H9 (cell line): ENCODE data around the gene PTPRB. TPM values are rescaled to one million over a fixed set of nuclear protein-coding genes. Genes with fewer than 3 reads are reported as not detected.

Experiments used
- DNase-seq: peaks from one replicate; pipeline ENCODE4 v3.0.0-alpha.2; 2017
- H2AFZ ChIP-seq: one replicate; pipeline ENCODE4 v1.6.1; 2013; ENCODE audit warnings: mild to moderate bottlenecking, low read length, control low read depth, moderate library complexity
- H2AK5ac ChIP-seq: 2 replicates; pipeline ENCODE4 v1.6.1; 2013; ENCODE audit warnings: low read length, control low read depth, mixed read lengths; ENCODE audit not compliant: insufficient read length
- H2BK120ac ChIP-seq: one replicate; pipeline ENCODE4 v1.6.1; 2013; ENCODE audit warnings: low read depth, mild to moderate bottlenecking, low read length, control low read depth, inconsistent platforms; ENCODE audit not compliant: poor library complexity, severe bottlenecking
- H2BK12ac ChIP-seq: 2 replicates; pipeline ENCODE4 v1.6.1; 2013; ENCODE audit warnings: low read length, control low read depth, mixed read lengths, low read depth; ENCODE audit not compliant: insufficient read length
- H2BK15ac ChIP-seq: 2 replicates; pipeline ENCODE4 v1.6.1; 2013; ENCODE audit warnings: low read depth, low read length, control low read depth
- H2BK20ac ChIP-seq: one replicate; pipeline ENCODE4 v1.6.1; 2013; ENCODE audit warnings: low read depth, mild to moderate bottlenecking, low read length, control low read depth, inconsistent platforms; ENCODE audit not compliant: poor library complexity, severe bottlenecking
- H2BK5ac ChIP-seq: 2 replicates; pipeline ENCODE4 v1.6.1; 2013; ENCODE audit warnings: low read length, control low read depth, mixed read lengths; ENCODE audit not compliant: insufficient read length
- H3K14ac ChIP-seq: 2 replicates; pipeline ENCODE4 v1.6.1; 2013; ENCODE audit warnings: low read length, control low read depth; ENCODE audit not compliant: insufficient read depth
- H3K18ac ChIP-seq: 2 replicates; pipeline ENCODE4 v1.6.1; 2013; ENCODE audit warnings: low read depth, mild to moderate bottlenecking, mixed read lengths, low read length, control low read depth; ENCODE audit not compliant: insufficient read length
- H3K23ac ChIP-seq: 2 replicates; pipeline ENCODE4 v1.6.1; 2013; ENCODE audit warnings: low read length, control low read depth, mixed read lengths, low read depth; ENCODE audit not compliant: insufficient read length
- H3K23me2 ChIP-seq: 2 replicates; pipeline ENCODE4 v1.6.1; 2013; ENCODE audit warnings: low read depth, mild to moderate bottlenecking, mixed read lengths, low read length, control low read depth; ENCODE audit not compliant: insufficient read length, poor library complexity, severe bottlenecking
- H3K27ac ChIP-seq: 2 replicates; pipeline ENCODE4 v1.5.1; 2013; ENCODE audit warnings: low read length, control low read depth, mixed read lengths, low read depth; ENCODE audit not compliant: insufficient read length
- H3K27me3 ChIP-seq: 2 replicates; pipeline ENCODE4 v1.6.1; 2013; ENCODE audit warnings: low read length, control low read depth, inconsistent platforms; ENCODE audit not compliant: insufficient read depth
- H3K4ac ChIP-seq: 2 replicates; pipeline ENCODE4 v1.6.1; 2013; ENCODE audit warnings: low read depth, mild to moderate bottlenecking, control low read depth, inconsistent platforms, low read length, moderate library complexity
- H3K4me1 ChIP-seq: 2 replicates; pipeline ENCODE4 v1.6.1; 2013; ENCODE audit warnings: low read length, control low read depth, inconsistent platforms; ENCODE audit not compliant: insufficient read depth
- H3K4me2 ChIP-seq: 2 replicates; pipeline ENCODE4 v1.6.1; 2013; ENCODE audit warnings: low read length, control low read depth, mixed read lengths; ENCODE audit not compliant: insufficient read length, insufficient read depth
- H3K56ac ChIP-seq: 2 replicates; pipeline ENCODE4 v1.6.1; 2013; ENCODE audit warnings: low read depth, mild to moderate bottlenecking, mixed read lengths, low read length, control low read depth; ENCODE audit not compliant: insufficient read length
- H3K79me1 ChIP-seq: 2 replicates; pipeline ENCODE4 v1.6.1; 2013; ENCODE audit warnings: low read depth, mild to moderate bottlenecking, moderate library complexity, low read length, control low read depth, inconsistent platforms; ENCODE audit not compliant: insufficient read depth, poor library complexity, severe bottlenecking
- H3K79me2 ChIP-seq: 2 replicates; pipeline ENCODE4 v1.6.1; 2013; ENCODE audit warnings: low read length, control low read depth, inconsistent platforms; ENCODE audit not compliant: insufficient read depth
- H3K9ac ChIP-seq: 2 replicates; pipeline ENCODE4 v1.6.1; 2013; ENCODE audit warnings: low read length, control low read depth, mixed read lengths; ENCODE audit not compliant: insufficient read length; ENCODE audit errors: extremely low read depth
- H3K9me3 ChIP-seq: one replicate; pipeline ENCODE4 v1.6.1; 2013; ENCODE audit warnings: low read depth, low read length, inconsistent platforms; ENCODE audit not compliant: control insufficient read depth
- H3T11ph ChIP-seq: one replicate; pipeline ENCODE4 v1.6.1; 2013; ENCODE audit warnings: mild to moderate bottlenecking, low read length, control low read depth, inconsistent platforms
- H4K20me1 ChIP-seq: one replicate; pipeline ENCODE4 v1.6.1; 2013; ENCODE audit not compliant: control insufficient read depth, insufficient read length, insufficient read depth
- H4K5ac ChIP-seq: 2 replicates; pipeline ENCODE4 v1.6.1; 2013; ENCODE audit warnings: low read depth, mild to moderate bottlenecking, mixed read lengths, low read length, control low read depth; ENCODE audit not compliant: insufficient read length
- H4K8ac ChIP-seq: replicated peaks from 2 replicates; pipeline ENCODE4 v1.6.1; 2013; ENCODE audit warnings: low read length, control low read depth, mixed read lengths, low read depth; ENCODE audit not compliant: insufficient read length
- H4K91ac ChIP-seq: 2 replicates; pipeline ENCODE4 v1.6.1; 2013; ENCODE audit warnings: low read depth, mild to moderate bottlenecking, moderate library complexity, mixed read lengths, low read length, control low read depth; ENCODE audit not compliant: insufficient read length
- H3K27ac Mint-ChIP-seq, 3 experiments: 2 replicates in 2 of 3; 3 replicates in 1 of 3; pipeline ENCODE4 v1.8.0; 2020 to 2021; ENCODE audit warnings: mixed read lengths in 3 of 3, mild to moderate bottlenecking in 1 of 3, moderate library complexity in 1 of 3
- H3K27me3 Mint-ChIP-seq: 2 replicates; pipeline ENCODE4 v1.8.0; 2021; ENCODE audit warnings: low read depth, mild to moderate bottlenecking, moderate library complexity, mixed read lengths
- H3K36me3 Mint-ChIP-seq, 3 experiments: 2 replicates in 2 of 3; 3 replicates in 1 of 3; pipeline ENCODE4 v1.8.0; 2020 to 2021; ENCODE audit warnings: low read depth in 3 of 3, mixed read lengths in 3 of 3; ENCODE audit not compliant: insufficient read depth in 1 of 3
- H3K4me1 Mint-ChIP-seq, 2 experiments: 2 replicates each; pipeline ENCODE4 v1.8.0; 2020; ENCODE audit warnings: mixed read lengths in 2 of 2
- H3K4me3 Mint-ChIP-seq, 2 experiments: 2 replicates in 1 of 2; 3 replicates in 1 of 2; pipeline ENCODE4 v1.8.0; 2020 to 2021; ENCODE audit warnings: mild to moderate bottlenecking in 2 of 2, mixed read lengths in 2 of 2, moderate library complexity in 1 of 2
- H3K9me3 Mint-ChIP-seq, 2 experiments: 2 replicates in 1 of 2; 3 replicates in 1 of 2; pipeline ENCODE4 v1.8.0; 2020; ENCODE audit warnings: mild to moderate bottlenecking in 2 of 2, mixed read lengths in 2 of 2, moderate library complexity in 1 of 2
- WGBS: extraction: QIAGEN DNeasy Blood & Tissue Kit; methylation state at CpG from one replicate; pipeline ENCODE4 v1.1.7; 2013; ENCODE audit warnings: missing lambda C conversion rate, low lambda C conversion rate, mixed read lengths; ENCODE audit not compliant: insufficient read length; ENCODE audit errors: extremely low coverage; 5-methylcytosine and 5-hydroxymethylcytosine counted together
- total RNA-seq: library from RNA; stranded (reverse); gene quantifications from 2 replicates; pipeline ENCODE4 v1.2.1, GENCODE V29; 2021
- TF ChIP-seq, protein P1 (sequence below): fragments of 200-600 bp; sonication (generic); conservative IDR thresholded peaks from 3 replicates; pipeline ENCODE4 v1.8.0; 2021; ENCODE audit warnings: antibody characterized with exemption, mild to moderate bottlenecking

Gene PTPRB
- total RNA-seq, 1 experiment from 2014 or later: 1.4 TPM

DNA sequence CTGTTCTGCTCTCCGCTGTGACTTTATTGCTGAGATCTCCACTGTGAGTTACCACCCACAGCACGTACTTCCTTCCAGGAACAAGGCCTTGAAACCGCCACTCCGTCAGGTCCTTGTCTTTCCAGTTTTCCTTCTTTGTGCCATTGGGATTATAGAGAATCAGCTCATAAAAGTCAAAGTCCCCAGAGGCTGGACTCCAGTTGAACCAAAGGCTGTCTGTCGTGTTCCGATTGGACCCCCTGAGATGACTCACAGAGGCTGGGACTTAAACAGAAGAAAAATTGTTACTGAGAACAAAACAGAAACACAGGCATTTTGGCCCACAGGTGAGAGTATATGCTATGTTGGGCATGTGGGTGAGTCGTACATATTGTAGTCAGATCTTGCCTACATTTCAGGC lies 76.6 kb downstream of the PTPRB start:
- Histone ChIP-seq H2BK12ac (no peak overlapping the region), H3K9ac (no peak overlapping the region), H3K56ac (no peak overlapping the region), H3K14ac (no peak overlapping the region), H2AK5ac (no peak overlapping the region), H2BK5ac (no peak overlapping the region), H4K20me1 (no peaks in the 10 kb centered on the region), H3K27ac (no peak overlapping the region), H2BK20ac (no peak overlapping the region), H3K23me2 (no peaks in the 10 kb centered on the region), H3K4ac (no peak overlapping the region), H3K4me1 (no peaks in the 10 kb centered on the region), H3K27me3 (no peaks in the 10 kb centered on the region), H3K9me3 (no peaks in the 10 kb centered on the region), H4K5ac (no peak overlapping the region), H3K79me2 (no peaks in the 10 kb centered on the region), H2BK15ac (no peak overlapping the region), H3K79me1 (no peaks in the 10 kb centered on the region), H4K8ac (no peak overlapping the region), H2BK120ac (no peak overlapping the region), H3K18ac (no peak overlapping the region), H4K91ac (no peak overlapping the region), H3K23ac (no peak overlapping the region), H2AFZ (no peak overlapping the region), H3T11ph (no peak overlapping the region), H3K4me2 (no peak overlapping the region)
- no CpG with 5 or more reads among the region's 7 CpGs for WGBS
- Mint-ChIP-seq H3K36me3 (peaks cover 0 to 2% (median 0%) of the 10 kb centered on the region in 3 experiments; a peak in 1 of 7 replicates), H3K27ac (no peak overlapping the region), H3K9me3 (no peaks in the 10 kb centered on the region), H3K27me3 (no peaks in the 10 kb centered on the region), H3K4me1 (peaks cover 0 to under 1% of the 10 kb centered on the region in 2 experiments; a peak in 1 of 4 replicates), H3K4me3 (no peak overlapping the region)
- no peak for DNase-seq
- TF ChIP-seq, protein P1, sequence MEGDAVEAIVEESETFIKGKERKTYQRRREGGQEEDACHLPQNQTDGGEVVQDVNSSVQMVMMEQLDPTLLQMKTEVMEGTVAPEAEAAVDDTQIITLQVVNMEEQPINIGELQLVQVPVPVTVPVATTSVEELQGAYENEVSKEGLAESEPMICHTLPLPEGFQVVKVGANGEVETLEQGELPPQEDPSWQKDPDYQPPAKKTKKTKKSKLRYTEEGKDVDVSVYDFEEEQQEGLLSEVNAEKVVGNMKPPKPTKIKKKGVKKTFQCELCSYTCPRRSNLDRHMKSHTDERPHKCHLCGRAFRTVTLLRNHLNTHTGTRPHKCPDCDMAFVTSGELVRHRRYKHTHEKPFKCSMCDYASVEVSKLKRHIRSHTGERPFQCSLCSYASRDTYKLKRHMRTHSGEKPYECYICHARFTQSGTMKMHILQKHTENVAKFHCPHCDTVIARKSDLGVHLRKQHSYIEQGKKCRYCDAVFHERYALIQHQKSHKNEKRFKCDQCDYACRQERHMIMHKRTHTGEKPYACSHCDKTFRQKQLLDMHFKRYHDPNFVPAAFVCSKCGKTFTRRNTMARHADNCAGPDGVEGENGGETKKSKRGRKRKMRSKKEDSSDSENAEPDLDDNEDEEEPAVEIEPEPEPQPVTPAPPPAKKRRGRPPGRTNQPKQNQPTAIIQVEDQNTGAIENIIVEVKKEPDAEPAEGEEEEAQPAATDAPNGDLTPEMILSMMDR: no peak
